Spinal cord (tissue), 10 donors: ENCODE results near the gene MPC1. TPM values are rescaled to one million over a fixed set of nuclear protein-coding genes. Genes with fewer than 3 reads are reported as not detected.

Experiments
- DNase-seq, 6 donors: peaks; one replicate each; pipeline versions ENCODE4 v3.0.0 to v3.0.0-alpha.2; 2013 to 2015; ENCODE audit warnings: low spot score in 6 of 6, low read depth in 4 of 6
- H3K27ac ChIP-seq: one replicate; pipeline ENCODE4 v1.5.1; 2013; ENCODE audit warnings: low read depth, low read length, control low read depth
- H3K27me3 ChIP-seq: one replicate; pipeline ENCODE4 v1.6.1; 2013; ENCODE audit warnings: low read length; ENCODE audit not compliant: control insufficient read depth, insufficient read depth
- H3K36me3 ChIP-seq: one replicate; pipeline ENCODE4 v1.6.1; 2013; ENCODE audit warnings: low read length; ENCODE audit not compliant: control insufficient read depth, insufficient read depth
- H3K4me1 ChIP-seq: one replicate; pipeline ENCODE4 v1.6.1; 2013; ENCODE audit warnings: low read length; ENCODE audit not compliant: control insufficient read depth, insufficient read depth
- H3K4me3 ChIP-seq: one replicate; pipeline ENCODE4 v1.5.1; 2013; ENCODE audit warnings: low read depth, low read length, control low read depth
- H3K9me3 ChIP-seq: one replicate; pipeline ENCODE4 v1.6.1; 2013; ENCODE audit warnings: low read length; ENCODE audit not compliant: control insufficient read depth, insufficient read depth
- WGBS: methylation state at CpG from one replicate; pipeline ENCODE4 v1.1.5; 2013; ENCODE audit warnings: missing lambda C conversion rate; ENCODE audit not compliant: insufficient coverage; 5-methylcytosine and 5-hydroxymethylcytosine counted together
- polyA plus RNA-seq, 2 donors: library from polyadenylated mRNA; unstranded; fragments of 120-200 nt; gene quantifications; one replicate each; pipeline ENCODE4 v1.2.1, GENCODE V29; 2013; ENCODE audit not compliant: insufficient read length in 2 of 2
- total RNA-seq, 2 donors: library from RNA; depleted of rRNA in 1 of 2; stranded (reverse); fragments of 120-200 nt in 1 of 2; fragments of >200 nt in 1 of 2; gene quantifications; one replicate each; pipeline versions ENCODE4 v1.2.3 to v1.2.4, GENCODE V29; 2013 to 2014
- donor health status: healthy.

The MPC1 gene
- total and polyA plus RNA-seq, 4 donors, result 74.8 to 150 (median 114) TPM

DNA sequence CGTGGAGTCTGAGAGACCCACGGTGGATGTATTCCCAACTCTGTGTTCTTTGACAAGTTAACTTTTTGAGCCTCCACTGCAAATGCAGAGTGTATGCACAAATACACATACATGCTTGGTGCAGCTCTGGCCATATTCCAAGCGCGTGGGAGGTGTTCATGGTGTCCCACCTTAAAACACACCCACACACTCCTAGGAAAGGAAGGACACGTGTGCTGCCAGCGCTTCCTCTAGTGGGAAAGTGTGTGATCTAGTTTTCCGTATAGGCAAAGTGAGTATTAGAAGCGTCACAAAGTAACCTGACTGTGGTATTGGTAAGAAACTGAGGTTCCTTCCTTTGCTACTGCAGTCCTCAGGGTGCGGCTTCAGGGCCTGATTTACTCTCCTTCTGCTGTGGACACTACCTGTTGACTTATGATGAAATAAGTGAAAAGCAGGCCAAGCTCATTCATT, 36.0 kb upstream of the MPC1 start:
- Histone ChIP-seq H3K27ac (no peak overlapping the region), H3K36me3 (peaks cover 40% of the 10 kb centered on the region), H3K9me3 (no peaks in the 10 kb centered on the region), H3K27me3 (no peaks in the 10 kb centered on the region), H3K4me3 (no peak overlapping the region), H3K4me1 (peaks cover 3% of the 10 kb centered on the region)
- WGBS, result 88% methylated on average over 4 of the region's 9 CpGs
- DNase-seq, result no peak

DNA sequence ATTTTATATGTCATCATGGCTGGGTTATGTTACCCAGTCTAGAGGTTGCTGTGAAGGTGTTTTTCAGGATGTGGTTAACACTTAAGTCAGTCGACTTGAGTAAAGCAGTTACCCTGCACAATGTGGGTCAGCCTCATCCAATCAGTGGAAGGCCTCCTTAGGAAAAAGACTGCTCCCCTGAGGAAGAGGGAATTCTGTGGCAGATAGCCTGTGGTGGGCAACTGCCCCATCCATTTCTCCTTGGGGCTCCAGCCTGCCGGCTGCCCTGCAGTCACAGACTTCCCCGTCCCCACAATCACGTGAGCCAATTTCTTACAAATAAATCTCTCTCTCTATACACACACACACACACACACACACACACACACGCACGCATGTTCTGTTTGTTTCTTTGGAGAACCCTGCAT, 34.5 kb upstream of the MPC1 start:
- no peaks in the 10 kb centered on the region for H3K9me3 ChIP-seq
- peaks cover 43% of the 10 kb centered on the region for H3K36me3 ChIP-seq
- no peaks in the 10 kb centered on the region for H3K27me3 ChIP-seq
- no peaks in the 10 kb centered on the region for H3K4me1 ChIP-seq
- no peak overlapping the region for H3K27ac ChIP-seq
- no peak for DNase-seq
- WGBS, result 73% methylated on average over 1 of the region's 6 CpGs
- H3K4me3 ChIP-seq, result no peak overlapping the region

DNA sequence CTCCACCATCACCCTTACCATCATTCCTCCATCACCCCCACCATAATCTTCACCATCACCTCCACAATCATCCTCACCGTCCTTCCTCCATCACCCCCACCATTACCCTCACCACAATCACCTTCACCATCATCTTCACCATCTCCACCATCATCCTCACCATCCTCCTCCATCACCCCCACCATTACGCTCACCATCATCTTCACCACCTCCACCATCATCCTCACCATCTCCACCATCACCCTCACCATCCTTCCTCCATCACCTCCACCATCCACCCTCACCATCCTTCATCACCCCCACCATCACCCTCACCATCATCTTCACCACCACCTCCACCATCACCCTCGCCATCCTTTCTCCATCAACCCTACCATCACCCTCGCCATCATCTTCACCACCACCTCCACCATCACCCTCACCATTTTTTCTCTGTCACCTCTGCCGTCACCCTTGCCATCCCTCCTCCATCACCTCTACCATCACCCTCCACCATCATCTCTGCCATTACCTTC, 33.1 kb upstream of the MPC1 start:
- H3K27ac ChIP-seq, result no peak overlapping the region
- peaks cover 51% of the 10 kb centered on the region for H3K36me3 ChIP-seq
- no peak for DNase-seq
- no peak overlapping the region for H3K4me3 ChIP-seq
- no peaks in the 10 kb centered on the region for H3K27me3 ChIP-seq
- no peaks in the 10 kb centered on the region for H3K4me1 ChIP-seq
- no peaks in the 10 kb centered on the region for H3K9me3 ChIP-seq
- WGBS, result 74% methylated on average over 5 of the region's 5 CpGs

GRCh38 chr6:166415306-166415705, 32.6 kb upstream of the MPC1 start:
- H3K9me3 ChIP-seq, result no peaks in the 10 kb centered on the region
- WGBS, result 80% methylated on average over 2 of the region's 5 CpGs
- H3K4me3 ChIP-seq, result no peak overlapping the region
- H3K36me3 ChIP-seq, result peaks cover 51% of the 10 kb centered on the region
- H3K27ac ChIP-seq, result no peak overlapping the region
- H3K4me1 ChIP-seq, result no peaks in the 10 kb centered on the region
- DNase-seq, result no peak
- no peaks in the 10 kb centered on the region for H3K27me3 ChIP-seq

DNA sequence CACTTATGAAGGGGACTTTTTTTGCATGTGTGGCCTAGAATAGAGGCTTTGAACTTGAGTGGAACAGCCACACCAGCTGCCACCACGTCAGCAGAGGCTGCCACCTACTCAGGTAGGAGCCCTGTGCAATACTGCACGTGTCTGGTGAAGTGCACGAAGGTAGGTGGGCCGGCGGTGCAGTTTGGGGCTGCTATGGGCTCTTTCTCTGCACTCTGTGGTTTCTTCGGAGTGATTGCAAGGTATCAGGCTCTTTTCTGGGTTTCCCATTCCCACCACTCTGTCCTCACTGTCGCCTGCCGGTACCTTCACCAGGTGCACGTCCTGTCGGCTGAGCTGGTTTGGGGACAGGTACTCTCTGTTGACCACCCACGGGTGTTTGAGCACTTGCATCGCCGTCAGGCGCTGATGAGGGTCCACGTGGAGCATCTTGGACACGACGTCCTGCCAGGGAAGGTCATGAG, 30.8 kb upstream of the MPC1 start:
- peaks cover 44% of the 10 kb centered on the region for H3K36me3 ChIP-seq
- H3K4me1 ChIP-seq, result no peaks in the 10 kb centered on the region
- no peak for DNase-seq
- no peak overlapping the region for H3K27ac ChIP-seq
- H3K27me3 ChIP-seq, result no peaks in the 10 kb centered on the region
- no peaks in the 10 kb centered on the region for H3K9me3 ChIP-seq
- WGBS, result 98% methylated on average over 17 of the region's 17 CpGs
- no peak overlapping the region for H3K4me3 ChIP-seq

GRCh38 chr6:166412911-166413384, 30.2 kb upstream of the MPC1 start:
- no peak overlapping the region for H3K27ac ChIP-seq
- H3K36me3 ChIP-seq, result peaks cover 40% of the 10 kb centered on the region
- no peak overlapping the region for H3K4me3 ChIP-seq
- H3K9me3 ChIP-seq, result no peaks in the 10 kb centered on the region
- WGBS, result 90% methylated on average over 13 of the region's 13 CpGs
- H3K4me1 ChIP-seq, result no peaks in the 10 kb centered on the region
- H3K27me3 ChIP-seq, result no peaks in the 10 kb centered on the region
- no peak for DNase-seq

DNA sequence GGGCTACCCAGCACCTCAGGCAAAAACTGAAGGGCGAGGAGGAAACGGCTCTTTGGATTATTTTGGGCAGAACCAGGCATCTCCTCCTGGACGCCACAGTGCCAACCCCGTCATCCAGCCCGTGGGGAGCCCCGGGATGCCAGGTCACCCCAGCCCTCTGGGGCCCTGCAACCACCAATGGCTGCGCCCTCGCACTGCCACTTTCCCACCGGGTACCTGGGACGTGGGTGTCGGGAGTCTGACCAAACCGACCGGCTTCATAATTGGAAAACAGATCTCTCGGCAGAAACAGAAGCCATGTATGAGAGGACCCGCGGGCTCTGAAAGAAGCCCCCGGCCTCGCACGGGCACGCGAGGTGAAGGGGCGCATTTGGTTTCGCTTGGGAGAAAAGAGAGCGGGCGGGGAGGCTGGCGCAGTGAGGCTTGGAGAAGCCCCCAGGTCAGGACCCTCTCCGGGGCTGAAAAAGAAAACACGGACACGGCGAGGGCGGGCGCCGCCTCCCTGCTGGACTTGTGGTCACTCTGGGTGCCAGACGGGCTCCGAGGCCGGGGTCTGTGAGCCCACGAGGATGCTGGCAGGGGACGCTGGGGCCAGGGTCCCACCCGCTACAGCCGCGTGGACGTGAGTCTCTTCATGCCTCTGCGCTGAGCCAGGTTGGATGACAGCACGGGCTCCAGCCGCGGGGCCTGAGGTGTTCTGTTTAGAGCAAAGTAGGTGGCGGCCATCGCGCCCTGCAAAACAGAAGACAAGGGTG, 29.6 kb upstream of the MPC1 start:
- H3K36me3 ChIP-seq, result peaks cover 38% of the 10 kb centered on the region
- no peak overlapping the region for H3K4me3 ChIP-seq
- no peaks in the 10 kb centered on the region for H3K4me1 ChIP-seq
- H3K27ac ChIP-seq, result no peak overlapping the region
- no peaks in the 10 kb centered on the region for H3K9me3 ChIP-seq
- no peaks in the 10 kb centered on the region for H3K27me3 ChIP-seq
- no peak for DNase-seq
- 94% methylated on average over 49 of the region's 49 CpGs for WGBS

GRCh38 chr6:166411721-166412151, 29.0 kb upstream of the MPC1 start:
- H3K36me3 ChIP-seq, result peaks cover 37% of the 10 kb centered on the region
- no peaks in the 10 kb centered on the region for H3K27me3 ChIP-seq
- H3K9me3 ChIP-seq, result no peaks in the 10 kb centered on the region
- no peak for DNase-seq
- no peak overlapping the region for H3K27ac ChIP-seq
- no peaks in the 10 kb centered on the region for H3K4me1 ChIP-seq
- WGBS, result 91% methylated on average over 12 of the region's 12 CpGs
- no peak overlapping the region for H3K4me3 ChIP-seq

DNA sequence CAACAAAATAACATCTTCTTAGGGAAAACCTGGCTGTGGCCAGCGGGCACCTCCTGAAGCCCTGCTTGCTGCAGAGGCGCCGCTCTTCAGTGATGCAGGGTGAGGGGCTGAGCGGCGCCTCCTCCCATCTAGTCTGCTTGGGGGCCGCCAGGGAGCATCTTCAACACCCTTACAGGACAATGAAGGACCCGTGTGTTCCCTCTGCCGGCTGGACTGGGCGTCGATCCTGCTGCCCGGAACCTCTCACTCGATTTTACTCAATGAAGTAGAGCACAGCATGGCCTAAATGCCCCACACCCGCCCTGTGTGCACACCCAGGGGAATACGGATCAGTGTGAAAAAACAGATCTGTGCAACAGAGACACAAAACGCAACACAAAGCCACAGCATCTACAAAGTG, 28.5 kb upstream of the MPC1 start:
- WGBS, result 56% methylated on average over 12 of the region's 15 CpGs
- H3K9me3 ChIP-seq, result no peaks in the 10 kb centered on the region
- DNase-seq, result no peak

GRCh38 chr6:166410426-166410935, 27.7 kb upstream of the MPC1 start:
- Histone ChIP-seq H3K4me3 (no peak overlapping the region), H3K27me3 (no peaks in the 10 kb centered on the region), H3K4me1 (no peaks in the 10 kb centered on the region), H3K9me3 (no peaks in the 10 kb centered on the region), H3K36me3 (peaks cover 32% of the 10 kb centered on the region), H3K27ac (no peak overlapping the region)
- no peak for DNase-seq
- 70% methylated on average over 8 of the region's 10 CpGs for WGBS

More for the DNA sequence above, 28.5 kb upstream of the MPC1 start:
- H3K36me3 ChIP-seq, result peaks cover 37% of the 10 kb centered on the region
- H3K27ac ChIP-seq, result no peak overlapping the region
- H3K4me3 ChIP-seq, result no peak overlapping the region
- no peaks in the 10 kb centered on the region for H3K4me1 ChIP-seq
- H3K27me3 ChIP-seq, result no peaks in the 10 kb centered on the region
